HG03097 (cell line): Measurements from ENCODE around the gene ANO3.
"Not testable (repeated sequence)": the region's sequence is repeated elsewhere in the genome, so short reads cannot be mapped to it uniquely, and the experiment has no call there.

ENCODE experiments used
- ATAC-seq: cut with Tn5 transposase; IDR thresholded peaks from one replicate; pipeline ENCODE4 v1.9.1; 2021; ENCODE audit not compliant: unreplicated experiment, low FRiP score

ANO3 gene

GRCh38 chr11:26331911-26332571 is at the start of gene ANO3:
Gene ANO3 (plus strand): TSS chr11:26332130. CDS start chr11:26332276, 146 bp downstream.
- peak; percentile 97 for ATAC-seq

DNA sequence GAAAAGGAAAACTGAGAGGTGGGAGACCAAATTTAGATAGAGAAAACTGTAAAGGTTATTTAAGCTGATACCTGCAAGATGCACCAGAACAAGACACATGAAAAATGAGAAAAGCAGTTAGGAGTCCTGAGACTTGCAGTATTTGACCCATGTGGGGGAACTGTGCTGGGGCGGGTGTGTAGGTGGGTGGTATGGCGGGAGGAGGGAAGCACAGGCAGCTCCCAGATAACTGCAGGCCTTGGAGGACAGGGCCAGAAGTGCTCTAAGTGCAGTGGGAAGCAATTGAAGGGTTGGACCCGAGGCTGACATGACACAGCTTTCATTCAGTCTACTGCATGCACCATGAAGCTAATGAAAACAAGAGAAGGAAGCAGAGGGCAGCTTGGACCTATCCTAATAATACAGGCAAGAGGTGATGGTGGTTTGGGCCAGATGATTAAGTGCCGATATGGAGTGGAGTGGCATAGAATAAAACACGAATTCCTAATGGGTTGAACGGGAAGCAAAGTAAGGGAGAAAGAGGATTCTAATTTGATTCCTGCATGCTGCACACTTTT is 48.0 kb upstream of the ANO3 start:
- ATAC-seq: no peak

- no peak for ATAC-seq
Observed at GRCh38 chr11:26285608-26286007, 46.3 kb upstream of the ANO3 start.

- no peak for ATAC-seq
Observed at GRCh38 chr11:26286472-26287066, 45.4 kb upstream of the ANO3 start.

- no peak for ATAC-seq
Observed at GRCh38 chr11:26287067-26287518, 44.8 kb upstream of the ANO3 start.

DNA sequence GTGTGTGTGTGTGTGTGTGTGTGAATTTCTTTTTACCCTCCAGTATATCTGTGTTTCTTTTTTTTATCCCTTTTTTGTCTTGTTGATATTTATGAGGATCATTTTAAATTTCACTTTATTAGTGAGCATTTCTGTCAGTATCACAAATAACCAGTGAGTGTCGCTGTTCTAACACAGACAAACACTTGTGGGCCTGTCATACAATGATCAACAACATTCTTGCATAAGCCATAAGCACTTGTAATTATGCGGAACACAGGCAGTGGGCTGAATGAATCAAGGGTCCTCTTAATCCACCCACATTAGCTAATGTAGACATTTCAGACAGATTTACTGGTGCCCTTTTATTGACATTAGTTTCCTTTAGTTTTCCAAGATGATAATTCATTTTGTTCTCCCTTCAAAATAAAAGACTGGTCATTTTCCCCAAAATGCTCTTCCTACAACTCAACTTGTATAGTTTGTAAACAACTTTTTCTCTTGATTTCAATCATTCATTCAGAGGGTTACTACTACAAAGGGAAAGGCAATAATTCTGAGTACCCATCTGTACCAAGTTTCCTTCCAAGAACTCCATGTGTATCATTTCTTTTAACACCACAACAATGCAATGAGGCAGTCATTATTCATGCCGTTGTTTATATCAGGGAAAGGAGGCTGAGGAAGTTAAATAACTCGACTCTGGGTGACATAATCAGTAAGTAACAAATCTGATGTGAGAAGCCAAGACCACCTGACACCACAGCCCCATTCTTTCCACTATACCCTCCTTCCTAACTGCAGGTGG is 34.5 kb upstream of the ANO3 start:
- ATAC-seq: peak; percentile 87

GRCh38 chr11:26316372-26316771 is 15.6 kb upstream of the ANO3 start:
- ATAC-seq: not testable (repeated sequence)

- no peak for ATAC-seq
Observed at GRCh38 chr11:26319906-26320305, 12.0 kb upstream of the ANO3 start.

GRCh38 chr11:26321516-26321915 is 10.4 kb upstream of the ANO3 start:
- no peak for ATAC-seq

DNA sequence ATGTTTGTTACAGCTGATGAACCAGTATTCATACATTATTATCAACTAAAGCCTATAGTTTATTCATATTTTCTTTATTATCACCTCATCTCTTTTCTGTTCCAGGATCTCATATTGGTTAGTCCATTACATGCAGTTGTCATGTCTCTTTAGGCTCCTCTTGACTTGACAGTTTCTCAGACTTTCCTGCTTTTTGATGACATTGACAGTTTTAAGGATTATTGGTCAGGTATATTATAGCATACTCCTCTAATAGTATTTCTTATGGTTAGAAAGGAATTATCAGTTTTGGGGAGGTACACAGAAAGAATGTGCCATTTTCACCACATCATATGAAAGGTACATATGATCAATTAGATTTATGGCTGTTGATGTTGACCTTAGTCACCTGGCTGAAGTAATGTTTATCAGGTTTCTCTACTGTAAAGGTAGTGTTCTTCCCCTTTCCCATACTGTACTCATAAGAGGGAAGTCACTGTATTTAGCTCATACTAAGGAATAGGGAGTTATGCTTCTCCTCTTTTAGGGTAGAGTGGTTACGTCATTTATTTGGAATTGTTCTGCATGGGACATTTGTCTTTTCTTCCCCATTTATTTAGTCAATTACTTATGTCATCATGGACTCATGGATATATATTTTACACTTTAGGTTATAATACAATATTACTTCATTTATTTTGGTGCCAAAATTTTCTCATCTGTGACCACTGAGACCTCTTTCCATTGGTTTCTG is 9.4 kb upstream of the ANO3 start:
- no peak for ATAC-seq

DNA sequence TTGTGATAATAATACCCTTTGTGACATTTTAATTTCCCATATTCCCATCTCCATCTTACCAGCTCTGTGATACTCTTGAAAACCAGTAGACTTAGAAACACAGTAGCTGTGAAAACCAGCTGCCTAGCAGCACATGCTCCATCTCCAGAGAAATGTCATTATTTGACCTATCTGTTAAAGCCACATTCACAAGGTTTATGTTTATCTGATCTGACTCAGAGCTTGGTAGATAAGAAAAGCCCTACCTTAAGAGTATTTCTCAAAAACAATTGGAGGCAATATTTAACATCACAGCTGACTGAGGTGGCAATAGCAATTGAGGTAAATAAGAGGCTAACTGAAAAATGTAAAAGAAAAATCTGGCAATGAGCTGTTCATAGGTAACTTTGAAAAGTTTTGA is 8.1 kb upstream of the ANO3 start:
- no peak for ATAC-seq

- no peak for ATAC-seq
Observed at GRCh38 chr11:26324270-26324669, 7.7 kb upstream of the ANO3 start.

DNA sequence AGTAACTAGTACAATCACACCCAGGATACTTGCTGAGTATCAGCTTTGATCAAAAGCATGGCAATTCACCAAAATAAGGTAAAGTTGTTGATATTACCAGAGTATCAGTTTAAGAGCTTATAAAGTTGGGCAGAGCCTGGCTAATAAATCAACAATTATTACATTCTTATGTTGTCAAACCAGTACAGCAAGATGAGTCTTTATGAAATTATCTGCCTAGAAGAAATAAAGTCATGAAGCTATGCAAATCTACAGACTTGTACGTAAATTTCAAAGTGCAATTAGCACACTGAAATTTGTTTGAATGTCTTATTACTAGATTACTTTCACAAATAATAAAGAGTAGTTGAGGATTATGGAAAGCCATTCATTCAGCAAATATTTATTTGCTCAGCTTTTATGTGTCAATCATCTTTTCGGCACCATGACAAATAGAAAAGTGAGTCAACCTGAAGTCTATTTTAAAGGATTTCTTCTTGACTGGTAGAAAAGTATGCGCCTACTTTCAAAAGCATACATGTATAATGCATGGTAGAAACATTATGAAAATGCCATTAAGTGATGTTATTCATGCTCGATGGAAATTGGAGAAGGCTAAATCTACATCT is 5.0 kb upstream of the ANO3 start:
- no peak for ATAC-seq

DNA sequence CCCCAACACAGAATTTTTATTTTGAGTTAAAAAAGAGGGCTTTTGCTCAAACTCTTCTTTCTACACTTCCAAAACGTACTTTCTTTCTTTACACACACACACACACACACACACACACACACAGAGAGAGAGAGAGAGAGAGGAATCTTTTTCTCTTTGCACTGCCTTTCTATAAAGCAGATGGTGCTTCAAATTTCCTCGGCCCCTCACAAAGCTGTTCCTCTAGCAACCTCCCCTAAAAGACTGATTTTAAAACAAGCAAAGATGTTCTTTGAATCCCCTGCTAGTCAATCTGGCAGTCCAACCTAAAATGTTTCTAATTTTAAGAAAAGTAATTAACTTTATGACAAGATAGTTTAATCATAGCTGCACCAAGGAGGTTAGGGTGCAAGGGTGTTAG is 2.7 kb upstream of the ANO3 start:
- ATAC-seq: no peak

DNA sequence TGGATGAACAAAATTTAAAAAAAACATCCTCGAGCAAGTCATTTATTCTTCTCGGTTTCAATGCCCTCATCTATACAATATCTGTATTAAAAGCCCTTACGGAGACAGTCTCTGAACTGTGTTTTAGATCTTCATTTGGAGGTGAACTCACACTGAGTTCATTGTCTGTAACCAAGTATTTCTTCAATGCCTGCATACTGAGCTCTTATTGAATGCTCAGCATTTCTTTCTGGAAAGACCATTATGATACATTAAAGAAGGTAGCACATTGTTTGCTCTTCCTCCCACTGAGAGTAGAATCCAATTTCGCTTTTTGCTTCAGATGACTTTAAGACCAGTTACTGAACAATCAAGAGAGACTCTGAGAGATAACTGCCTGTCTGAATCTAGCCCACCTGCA is 1.7 kb upstream of the ANO3 start:
- ATAC-seq: no peak

- ATAC-seq: no peak
Observed at GRCh38 chr11:26332572-26332915, 614 bp downstream of the ANO3 start.

- ATAC-seq: no peak
Observed at GRCh38 chr11:26333906-26334305, 2.0 kb downstream of the ANO3 start.

- ATAC-seq: no peak
Observed at GRCh38 chr11:26335903-26336302, 4.0 kb downstream of the ANO3 start.

GRCh38 chr11:26344647-26345046 is 12.7 kb downstream of the ANO3 start:
- ATAC-seq: no peak

GRCh38 chr11:26348776-26349175 is 16.8 kb downstream of the ANO3 start:
- ATAC-seq: no peak
